Measurements from ENCODE around the gene GORASP1.

- TF ChIP-seq POLR2A (IDR thresholded peaks at IDR 0.05), result no peak
- no peak for TF ChIP-seq POLR2AphosphoS5 (IDR thresholded peaks at IDR 0.05)
- no peak for TF ChIP-seq CTCF (IDR thresholded peaks at IDR 0.05 in 8 of 11, conservative IDR thresholded peaks at IDR 0.05 in 3 of 11)
These were observed 26.9 kb upstream of the GORASP1 start for GRCh38 chr3:39134305-39134704.

Data from spleen (tissue), 7 donors.